HFF-Myc (cell line): ENCODE results near the gene CPNE5.

Source experiments
- DNase-seq: peaks from one replicate; pipeline ENCODE4 v3.0.0-alpha.2; 2011; ENCODE audit warnings: low read depth; ENCODE audit errors: extremely low read depth
- H3K4me3 ChIP-seq: replicated peaks from 2 replicates; pipeline ENCODE4 v1.5.1; 2011; ENCODE audit warnings: low read depth, mild to moderate bottlenecking, control low read depth, low read length
- TF ChIP-seq, protein P1 (sequence below): IDR thresholded peaks from 2 replicates; pipeline ENCODE4 v1.5.1; 2012; ENCODE audit warnings: mild to moderate bottlenecking, low read depth, low read length, control low read depth; ENCODE audit errors: missing control alignments

CPNE5 gene

DNA sequence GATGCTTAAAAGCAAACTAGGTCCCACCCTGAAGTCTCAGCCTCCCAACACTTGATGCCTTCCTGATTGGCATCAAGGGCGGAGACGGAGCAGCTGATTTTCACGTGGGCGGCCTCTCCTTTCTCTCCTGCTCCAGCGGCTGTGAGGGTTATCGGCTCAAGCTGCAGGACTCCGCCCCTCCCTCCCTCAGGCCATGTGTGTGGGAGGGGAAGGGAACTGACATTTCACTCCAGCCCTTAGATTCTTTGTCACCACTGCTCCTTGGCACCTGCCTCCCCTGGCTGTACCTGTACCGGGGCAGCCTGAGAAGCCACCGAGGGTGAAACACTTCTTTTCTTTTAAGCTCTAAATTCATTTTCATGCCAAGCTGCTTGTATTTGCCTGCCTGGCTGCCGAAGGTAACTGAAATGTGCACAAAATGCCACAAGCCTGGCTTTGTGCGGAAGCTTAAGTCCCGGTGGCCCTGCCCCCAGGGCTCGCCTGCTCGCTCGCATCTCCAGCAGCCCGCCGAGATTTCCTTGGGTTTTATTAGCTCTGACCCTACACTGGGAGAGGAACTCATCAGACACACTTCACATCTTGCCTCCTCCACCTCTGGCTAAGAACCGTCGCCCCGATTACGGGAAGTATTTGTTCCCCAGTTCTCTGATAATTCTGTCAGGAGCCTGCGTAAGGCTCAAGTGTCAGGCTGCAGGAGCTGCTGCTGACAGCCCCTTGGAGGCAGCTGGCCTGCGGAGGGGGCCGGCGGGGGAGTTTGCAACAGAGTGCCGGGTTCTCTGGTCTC is 9.6 kb upstream of the CPNE5 start:
- TF ChIP-seq, protein P1, sequence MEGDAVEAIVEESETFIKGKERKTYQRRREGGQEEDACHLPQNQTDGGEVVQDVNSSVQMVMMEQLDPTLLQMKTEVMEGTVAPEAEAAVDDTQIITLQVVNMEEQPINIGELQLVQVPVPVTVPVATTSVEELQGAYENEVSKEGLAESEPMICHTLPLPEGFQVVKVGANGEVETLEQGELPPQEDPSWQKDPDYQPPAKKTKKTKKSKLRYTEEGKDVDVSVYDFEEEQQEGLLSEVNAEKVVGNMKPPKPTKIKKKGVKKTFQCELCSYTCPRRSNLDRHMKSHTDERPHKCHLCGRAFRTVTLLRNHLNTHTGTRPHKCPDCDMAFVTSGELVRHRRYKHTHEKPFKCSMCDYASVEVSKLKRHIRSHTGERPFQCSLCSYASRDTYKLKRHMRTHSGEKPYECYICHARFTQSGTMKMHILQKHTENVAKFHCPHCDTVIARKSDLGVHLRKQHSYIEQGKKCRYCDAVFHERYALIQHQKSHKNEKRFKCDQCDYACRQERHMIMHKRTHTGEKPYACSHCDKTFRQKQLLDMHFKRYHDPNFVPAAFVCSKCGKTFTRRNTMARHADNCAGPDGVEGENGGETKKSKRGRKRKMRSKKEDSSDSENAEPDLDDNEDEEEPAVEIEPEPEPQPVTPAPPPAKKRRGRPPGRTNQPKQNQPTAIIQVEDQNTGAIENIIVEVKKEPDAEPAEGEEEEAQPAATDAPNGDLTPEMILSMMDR: no peak
- DNase-seq: no peak
- H3K4me3 ChIP-seq: no peak overlapping the region

DNA sequence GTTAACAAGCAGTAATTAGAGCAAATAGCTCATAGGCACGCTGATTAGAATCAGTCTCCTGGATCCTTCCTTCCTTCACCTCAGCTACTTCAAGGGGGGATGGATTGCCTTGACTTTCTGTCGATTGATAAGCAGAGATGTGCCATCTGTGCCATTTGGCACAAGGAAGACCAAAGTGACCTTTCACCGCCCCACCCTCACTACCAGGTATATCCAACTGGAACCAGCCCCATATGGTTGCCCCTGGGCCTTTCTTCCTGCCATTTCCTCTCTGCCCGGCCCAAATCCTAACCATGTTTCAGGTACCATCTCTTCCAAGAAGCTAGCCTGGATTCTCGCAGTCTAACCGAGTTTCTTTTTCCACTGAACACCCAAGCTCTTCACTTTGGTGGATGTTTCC is 8.7 kb upstream of the CPNE5 start:
- H3K4me3 ChIP-seq: no peak overlapping the region
- TF ChIP-seq, protein P1: no peak
- DNase-seq: no peak

DNA sequence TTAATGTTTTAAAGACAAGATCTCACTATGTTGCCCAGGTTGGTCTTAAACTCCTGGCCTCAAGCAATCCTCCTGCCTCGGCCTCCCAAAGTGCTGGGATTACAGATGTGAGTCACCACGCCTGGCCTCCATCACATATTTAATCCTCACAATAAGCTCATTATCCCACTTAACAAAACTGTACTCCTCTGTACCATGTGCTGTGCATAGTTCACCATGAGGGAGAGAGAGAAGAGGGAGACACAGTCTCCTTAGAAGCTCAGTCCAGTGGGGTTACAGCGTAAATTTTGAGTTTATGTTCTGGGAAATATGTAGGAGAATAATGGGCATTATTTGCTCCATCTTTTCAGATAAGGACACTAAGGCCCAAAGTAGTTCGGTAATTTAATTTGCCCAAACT is 7.9 kb upstream of the CPNE5 start:
- TF ChIP-seq, protein P1: no peak
- DNase-seq: no peak
- H3K4me3 ChIP-seq: no peak overlapping the region

DNA sequence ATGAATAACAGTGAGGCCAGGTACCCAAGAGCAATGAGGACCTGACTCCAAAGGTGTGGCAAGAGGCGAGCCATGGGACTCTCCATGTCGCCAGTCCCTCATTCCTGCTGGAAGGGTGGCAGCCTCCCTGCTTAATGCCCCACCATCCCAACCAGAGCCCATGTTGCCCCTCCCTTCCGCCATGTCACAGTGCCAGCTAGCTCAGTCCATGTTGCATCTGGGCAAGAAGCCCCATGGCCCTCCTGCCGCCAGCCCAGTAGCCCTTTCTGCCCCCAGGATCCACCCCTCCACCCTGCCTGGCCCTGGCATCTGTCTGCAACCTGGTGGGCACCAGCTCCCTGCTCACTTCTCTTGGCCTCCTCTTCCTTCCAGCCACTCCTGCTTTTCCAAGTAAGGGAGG is 6.0 kb upstream of the CPNE5 start:
- TF ChIP-seq, protein P1: no peak
- DNase-seq: no peak
- H3K4me3 ChIP-seq: no peak overlapping the region

DNA sequence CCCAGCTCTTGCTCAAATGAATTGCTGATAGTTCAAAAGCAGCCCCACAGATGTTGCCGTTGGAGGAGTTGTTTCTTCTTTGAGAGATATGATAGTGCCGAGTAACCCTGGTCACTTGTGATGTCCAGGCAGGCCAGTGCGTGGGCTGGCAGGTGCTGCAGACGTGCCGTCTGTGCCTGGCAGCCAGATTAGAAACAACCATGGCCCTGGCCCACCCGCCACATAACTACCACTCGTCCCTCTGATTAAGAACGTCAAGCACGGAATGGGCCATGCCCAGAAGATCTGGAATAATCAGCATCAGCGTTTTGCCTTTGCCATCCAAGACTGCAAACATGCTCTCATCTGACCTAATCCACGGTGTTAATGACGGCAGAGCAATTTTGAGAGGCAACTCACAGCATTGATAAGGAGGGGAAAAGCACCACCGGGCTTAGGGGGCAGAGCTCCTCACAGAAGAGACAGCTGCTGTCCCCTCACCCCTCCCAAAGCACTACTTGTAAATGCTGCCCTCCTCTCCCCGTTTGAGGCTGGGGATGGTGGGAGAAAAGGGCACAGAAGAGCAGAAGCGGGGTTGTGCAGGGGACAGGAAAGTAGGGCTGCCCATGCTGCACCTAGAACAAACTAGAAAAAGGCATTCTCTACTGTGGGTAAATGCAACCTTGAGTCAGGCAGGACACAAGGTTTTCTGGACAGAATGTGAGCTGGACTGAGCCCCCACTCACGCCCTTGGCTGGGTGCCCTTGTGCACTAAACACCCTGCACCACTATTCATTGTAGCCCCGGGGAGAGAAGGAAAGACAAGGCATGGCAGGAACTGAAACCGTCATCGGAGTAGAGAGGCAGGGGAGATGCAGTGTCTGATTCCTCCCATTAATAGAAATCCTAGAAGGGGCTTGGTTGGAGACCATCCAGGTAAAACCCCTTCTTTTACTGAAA is 5.3 kb upstream of the CPNE5 start:
- H3K4me3 ChIP-seq: no peak overlapping the region
- DNase-seq: no peak
- TF ChIP-seq, protein P1: no peak

DNA sequence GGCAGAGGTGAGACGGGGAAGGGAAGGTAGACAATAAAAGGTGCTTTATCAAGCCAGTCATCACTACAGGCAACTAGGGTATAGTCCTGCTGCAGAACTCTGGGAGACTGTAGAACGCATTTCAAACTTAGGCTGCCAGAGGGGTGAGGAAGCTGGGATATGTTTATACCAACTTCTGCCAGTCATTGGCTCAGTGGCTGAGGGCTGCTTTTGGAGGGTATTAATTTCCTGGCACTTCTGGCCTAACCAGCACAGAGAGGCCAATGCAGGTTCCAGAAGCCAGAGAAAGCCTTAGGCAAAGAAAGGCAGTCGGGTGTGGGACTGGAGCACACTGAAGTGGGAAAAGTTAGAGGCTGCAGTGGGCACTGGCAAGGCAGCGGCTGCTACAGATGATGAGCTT is 3.9 kb upstream of the CPNE5 start:
- TF ChIP-seq, protein P1: no peak
- H3K4me3 ChIP-seq: no peak overlapping the region
- no peak for DNase-seq
